CD4-positive, alpha-beta T cell treated with Interleukin-15 for 4 hours (primary cell): Measurements from ENCODE around the gene EXOSC5.

Experiments used
- DNase-seq: peaks from one replicate; pipeline ENCODE4 v3.0.0-alpha.2; 2020; ENCODE audit warnings: low spot score

Gene EXOSC5

GRCh38 chr19:41341669-41342490, 55.3 kb downstream of the EXOSC5 start:
- DNase-seq, result no peak

- DNase-seq, result no peak
These were observed 57.2 kb downstream of the EXOSC5 start for GRCh38 chr19:41339936-41340335.
